Dedifferentiated amniotic fluid mesenchymal stem cell (primary cell): Measurements from ENCODE around the gene GON4L.
"Not testable (repeated sequence)": the region's sequence is repeated elsewhere in the genome, so short reads cannot be mapped to it uniquely, and the experiment has no call there.

Experiments used
- DNase-seq: peaks from one replicate; pipeline ENCODE4 v3.0.0-alpha.2; 2016; ENCODE audit errors: extremely low spot score

GON4L gene

GRCh38 chr1:155816351-155816750, 40.7 kb downstream of the GON4L start:
- no peak for DNase-seq

- no peak for DNase-seq
Measured at GRCh38 chr1:155813672-155814071, 43.3 kb downstream of the GON4L start.

- DNase-seq: no peak
Measured at GRCh38 chr1:155812878-155813277, 44.1 kb downstream of the GON4L start.

DNA sequence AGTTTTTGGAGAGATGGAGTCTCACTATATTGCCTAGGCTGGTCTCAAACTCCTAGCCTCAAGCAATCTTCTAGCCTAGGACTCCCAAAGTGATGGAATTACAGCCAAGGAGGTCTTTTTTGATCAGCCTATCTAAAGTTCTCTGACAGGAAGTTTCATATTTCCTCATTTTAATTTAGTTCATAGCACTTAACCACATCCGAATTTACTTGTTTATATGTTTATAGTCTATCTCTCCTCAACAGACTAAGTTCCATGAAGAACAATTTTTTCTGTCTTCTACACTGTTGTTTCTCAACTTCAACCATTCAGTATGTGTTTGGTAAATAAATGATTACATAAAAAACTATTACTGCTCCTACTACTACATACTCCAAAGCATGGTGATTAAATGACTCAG, 47.9 kb downstream of the GON4L start:
- no peak for DNase-seq

GRCh38 chr1:155801149-155801548, 55.9 kb downstream of the GON4L start:
- DNase-seq: peak; percentile 58

- DNase-seq: not testable (repeated sequence)
Measured at GRCh38 chr1:155795618-155796017, 61.4 kb downstream of the GON4L start.

- DNase-seq: no peak
Measured at GRCh38 chr1:155794605-155795245, 62.3 kb downstream of the GON4L start.

DNA sequence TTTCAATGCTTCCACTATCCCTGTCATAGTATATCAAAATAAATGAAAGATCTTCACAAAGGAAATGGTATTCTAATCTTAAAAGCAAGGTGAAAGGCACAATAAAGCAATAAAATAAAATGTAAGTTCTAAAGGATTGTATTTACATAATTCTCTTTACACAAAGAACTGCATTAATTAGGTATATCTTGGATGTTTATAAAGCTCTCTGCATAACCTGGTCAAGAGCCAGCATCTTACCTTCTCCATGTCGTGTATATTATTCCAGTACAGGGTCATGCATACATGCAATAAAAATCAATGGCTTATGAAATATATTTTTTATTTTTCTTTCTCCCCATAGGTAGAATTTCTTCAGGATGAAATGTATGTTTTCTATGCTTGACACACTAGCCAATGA, 63.8 kb downstream of the GON4L start:
- no peak for DNase-seq

GRCh38 chr1:155777582-155777981, 79.4 kb downstream of the GON4L start:
- no peak for DNase-seq

DNA sequence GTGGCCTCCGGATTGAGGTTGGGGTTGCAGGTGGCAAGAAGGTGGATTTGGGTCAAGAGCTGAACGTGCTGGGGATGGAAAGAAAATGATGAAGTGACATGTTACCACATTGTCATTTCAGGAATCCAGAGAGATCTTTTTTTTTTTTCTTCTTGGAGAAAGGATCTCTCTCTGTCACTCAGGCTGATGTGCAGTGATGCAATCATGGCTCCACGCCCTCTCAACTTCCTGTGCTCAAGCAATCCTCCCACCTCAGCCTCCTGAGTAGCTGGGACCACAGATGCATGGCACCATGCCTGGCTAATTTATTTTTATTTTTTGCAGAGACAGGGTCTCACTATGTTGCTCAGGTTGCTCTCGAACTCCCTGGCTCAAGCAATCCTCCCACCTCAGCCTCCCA, 80.6 kb downstream of the GON4L start:
- DNase-seq: no peak

- DNase-seq: no peak
Measured at GRCh38 chr1:155773221-155773620, 83.8 kb downstream of the GON4L start.

- DNase-seq: no peak
Measured at GRCh38 chr1:155769257-155769656, 87.8 kb downstream of the GON4L start.

DNA sequence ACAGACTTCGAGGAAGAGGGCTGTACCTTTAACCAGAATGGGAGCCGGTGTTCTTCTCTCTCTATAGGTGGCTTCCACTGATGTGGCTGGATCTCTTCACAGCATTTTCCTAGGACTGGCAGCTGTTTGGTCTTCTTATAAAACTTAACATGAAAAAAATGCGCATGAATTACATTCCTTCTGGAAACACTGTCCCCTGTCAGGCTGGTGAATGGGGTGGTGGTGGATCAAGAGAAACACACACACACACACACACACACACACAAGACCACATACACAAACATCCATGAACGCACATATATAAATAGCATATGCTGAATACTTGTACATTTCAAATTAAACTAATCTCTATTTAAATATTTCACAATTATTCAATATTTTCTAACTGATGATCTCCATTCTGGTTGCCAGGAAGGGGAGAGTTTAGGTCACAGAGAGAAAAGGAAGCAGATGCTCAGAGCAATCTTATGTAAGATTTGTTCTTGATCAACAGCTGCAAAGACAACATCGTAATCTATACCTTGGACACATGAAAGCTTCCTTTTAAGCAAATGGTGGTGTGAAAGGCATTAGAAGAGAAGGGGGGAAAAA, 89.5 kb downstream of the GON4L start:
- not testable (repeated sequence) for DNase-seq

DNA sequence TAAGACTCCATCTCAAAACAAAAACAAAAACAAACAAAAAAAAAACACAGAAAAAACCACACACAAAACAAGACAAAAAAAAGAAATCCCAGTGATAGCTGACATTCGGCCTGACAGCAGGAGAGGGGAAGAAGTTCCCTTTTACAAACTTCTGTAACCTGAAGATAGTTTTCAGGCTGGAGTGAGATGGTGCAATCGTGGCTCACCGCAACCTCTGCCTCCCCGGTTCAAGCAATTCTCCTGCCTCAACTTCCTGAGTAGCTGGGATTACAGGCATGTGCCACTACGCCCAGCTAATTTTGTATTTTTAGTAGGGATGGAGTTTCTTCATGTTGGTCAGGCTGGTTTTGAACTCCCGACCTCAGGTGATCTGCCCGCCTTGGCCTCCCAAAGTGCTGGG, 93.0 kb downstream of the GON4L start:
- not testable (repeated sequence) for DNase-seq

DNA sequence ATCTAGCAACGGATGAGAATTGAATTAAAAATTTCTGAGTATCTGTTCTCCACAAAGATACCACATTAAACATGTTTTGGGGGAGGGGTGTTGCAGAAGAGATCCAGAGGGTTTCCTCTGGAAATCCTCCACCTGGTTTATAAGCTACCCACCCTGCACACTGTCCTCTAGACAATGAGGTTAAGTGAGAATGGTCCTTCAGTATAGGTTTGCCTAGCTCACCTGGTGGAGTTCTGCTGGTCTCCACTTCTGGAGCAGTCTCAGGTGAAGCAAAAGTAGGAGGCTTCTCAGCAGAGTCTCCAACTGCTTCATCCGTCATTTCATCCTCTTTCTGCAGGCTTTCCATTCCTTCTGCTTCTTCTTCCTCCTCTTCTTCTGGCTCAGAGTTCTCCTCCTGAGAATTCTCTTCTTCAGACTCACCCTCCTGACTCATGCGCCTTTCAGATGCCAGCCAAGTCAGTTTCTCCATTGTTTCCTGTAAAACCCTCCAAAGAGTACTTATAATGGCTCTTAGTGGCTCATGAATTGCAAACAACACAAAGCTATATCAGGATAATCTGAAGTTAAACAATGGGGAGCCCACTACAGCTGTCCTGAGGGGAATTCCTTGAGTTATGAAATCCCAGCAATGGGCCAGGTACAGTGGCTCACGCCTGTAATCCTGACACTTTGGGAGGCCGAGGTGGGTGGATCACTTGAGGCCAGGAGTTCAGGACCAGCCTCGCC, 93.8 kb downstream of the GON4L start:
- peak; percentile 90 for DNase-seq

DNA sequence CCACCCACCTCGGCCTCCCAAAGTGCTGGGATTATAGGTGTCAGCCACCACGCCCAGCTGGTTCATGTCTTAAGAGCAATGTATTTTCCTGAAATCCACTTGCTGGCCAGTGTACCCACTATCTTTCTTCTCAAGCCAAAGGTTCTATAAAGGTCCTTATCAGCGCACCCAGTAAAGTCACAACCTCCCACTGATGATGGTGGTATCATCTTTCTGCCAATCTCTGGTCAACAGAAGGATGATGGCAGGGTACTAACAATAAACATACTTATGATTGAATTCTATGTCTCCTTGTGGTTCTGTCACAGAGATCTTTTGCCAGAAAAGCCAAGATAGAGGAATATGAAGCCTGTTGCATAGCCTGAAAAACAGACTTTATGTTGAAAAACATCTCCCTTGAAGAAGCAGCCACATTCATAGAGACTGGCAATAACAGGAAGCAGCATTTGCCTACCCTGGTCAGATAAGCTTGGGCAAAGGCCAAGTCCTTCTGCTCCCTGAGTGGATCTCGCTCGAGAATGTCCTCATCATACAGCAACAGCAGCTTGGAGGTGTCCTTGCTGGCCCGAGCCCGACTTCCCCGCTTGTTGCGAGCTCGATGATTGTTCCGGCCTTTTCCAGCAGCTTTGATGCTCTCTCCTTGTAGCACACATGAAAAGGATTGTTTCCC, 95.1 kb downstream of the GON4L start:
- no peak for DNase-seq

- no peak for DNase-seq
Measured at GRCh38 chr1:155760751-155761475, 96.1 kb downstream of the GON4L start.

DNA sequence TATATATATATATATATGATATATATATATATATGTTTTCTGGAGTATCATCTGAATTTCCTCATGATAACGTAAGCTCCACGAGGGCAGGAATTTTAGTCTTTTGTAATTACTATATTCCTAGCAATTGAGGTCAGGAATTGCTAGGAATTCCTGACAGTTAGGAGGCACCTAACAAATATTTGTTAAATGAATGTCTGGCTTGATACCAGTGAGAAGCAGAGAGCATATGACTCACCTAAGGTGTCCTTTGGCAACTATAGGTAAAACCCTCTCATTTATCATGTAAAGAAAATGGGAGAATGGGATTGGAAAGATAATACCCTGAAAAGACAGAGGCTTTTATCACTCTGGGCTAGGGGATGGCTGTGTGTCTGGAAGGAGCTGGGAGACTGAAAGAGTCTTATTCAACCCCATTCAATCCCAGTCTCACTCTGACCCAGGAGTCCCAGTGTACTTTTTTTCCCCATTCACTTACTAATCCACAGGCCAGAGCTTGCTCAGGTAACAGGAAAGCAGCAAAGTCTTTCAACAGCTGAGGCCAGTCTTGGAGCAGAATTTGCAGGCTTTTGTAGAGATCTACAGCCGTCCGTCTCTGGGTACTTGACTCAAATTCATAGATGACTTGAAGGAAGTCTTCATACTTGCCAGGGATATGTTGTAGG, 96.9 kb downstream of the GON4L start:
- DNase-seq: no peak

DNA sequence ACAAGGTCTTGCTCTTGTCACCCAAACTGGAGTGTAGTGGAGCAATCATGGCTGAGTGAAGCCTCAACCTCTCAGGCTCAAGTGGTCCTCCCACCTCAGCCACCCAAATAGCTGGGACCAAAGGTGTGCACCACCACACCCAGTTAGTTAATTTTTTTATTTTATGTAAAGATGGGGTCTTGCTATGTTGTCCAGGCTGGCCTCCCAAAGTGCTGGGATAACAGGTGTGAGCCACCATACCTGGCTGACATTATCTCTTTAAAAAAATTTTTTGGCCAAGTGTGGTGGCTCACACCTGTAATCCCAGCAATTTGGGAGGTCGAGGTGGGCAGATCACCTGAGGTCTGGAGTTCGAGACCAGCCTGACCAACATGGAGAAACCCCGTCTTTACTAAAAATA, 98.0 kb downstream of the GON4L start:
- not testable (repeated sequence) for DNase-seq

DNA sequence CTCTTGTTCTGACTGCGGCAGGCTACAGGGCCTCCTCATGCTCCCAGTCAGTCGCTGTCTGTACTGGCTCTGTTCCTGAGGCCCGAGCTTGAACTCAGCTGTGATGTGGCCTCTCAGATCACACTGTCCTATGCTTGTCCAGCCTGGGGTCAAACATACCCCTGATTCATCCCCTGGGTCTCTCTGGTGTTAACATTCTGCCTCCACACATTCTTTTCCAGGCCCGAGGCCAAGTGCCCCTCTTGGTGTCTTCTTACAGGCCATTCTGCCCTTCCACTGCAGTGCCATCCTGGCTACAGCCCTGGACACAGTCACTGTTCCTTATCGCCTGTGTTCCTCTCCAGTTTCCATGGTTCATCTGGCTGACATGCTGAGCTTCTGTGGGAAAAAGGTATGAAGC, 108.9 kb downstream of the GON4L start:
- DNase-seq: not testable (repeated sequence)

DNA sequence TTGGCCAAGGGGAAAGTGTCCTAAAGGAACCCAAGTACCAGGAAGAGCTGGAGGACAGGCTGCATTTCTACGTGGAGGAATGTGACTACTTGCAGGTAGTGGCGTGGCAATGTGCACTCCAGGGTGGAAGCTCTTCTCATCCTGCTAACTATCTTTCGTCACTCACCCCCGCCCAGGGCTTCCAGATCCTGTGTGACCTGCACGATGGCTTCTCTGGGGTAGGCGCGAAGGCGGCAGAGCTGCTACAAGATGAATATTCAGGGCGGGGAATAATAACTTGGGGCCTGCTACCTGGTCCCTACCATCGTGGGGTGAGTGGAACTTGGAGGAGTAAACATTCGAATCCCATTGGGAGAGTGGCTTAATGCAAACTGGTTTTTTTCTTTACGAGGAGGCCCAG, 109.4 kb downstream of the GON4L start:
- not testable (repeated sequence) for DNase-seq
